Measurements from ENCODE around the gene SDE2.
"Not testable (repeated sequence)": the region's sequence is repeated elsewhere in the genome, so short reads cannot be mapped to it uniquely, and the experiment has no call there.

Gene SDE2

DNA sequence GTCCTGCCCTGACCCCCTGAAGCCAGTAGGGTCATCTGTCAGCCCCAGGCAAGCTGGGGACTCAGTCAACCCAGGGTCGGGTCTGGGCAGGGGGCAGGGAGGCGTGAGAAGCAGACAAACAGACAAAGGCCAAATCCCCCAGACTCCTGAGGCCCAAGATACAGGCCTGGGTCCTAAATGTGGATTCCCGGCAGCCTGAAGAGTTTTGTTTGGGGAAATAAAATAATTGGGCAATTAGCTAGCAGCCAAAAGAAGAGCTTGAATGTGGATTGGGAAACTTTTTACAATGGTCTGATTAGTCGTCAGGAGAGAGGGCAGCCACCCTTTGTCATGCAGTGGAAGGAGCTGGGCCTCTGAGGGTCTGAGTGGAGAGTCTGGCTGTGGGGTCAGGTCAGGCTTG is 53.6 kb downstream of the SDE2 start:
- no peak overlapping the region for H3K27ac ChIP-seq
- no peak for DNase-seq (ENCODE audit: low read depth, low spot score)

DNA sequence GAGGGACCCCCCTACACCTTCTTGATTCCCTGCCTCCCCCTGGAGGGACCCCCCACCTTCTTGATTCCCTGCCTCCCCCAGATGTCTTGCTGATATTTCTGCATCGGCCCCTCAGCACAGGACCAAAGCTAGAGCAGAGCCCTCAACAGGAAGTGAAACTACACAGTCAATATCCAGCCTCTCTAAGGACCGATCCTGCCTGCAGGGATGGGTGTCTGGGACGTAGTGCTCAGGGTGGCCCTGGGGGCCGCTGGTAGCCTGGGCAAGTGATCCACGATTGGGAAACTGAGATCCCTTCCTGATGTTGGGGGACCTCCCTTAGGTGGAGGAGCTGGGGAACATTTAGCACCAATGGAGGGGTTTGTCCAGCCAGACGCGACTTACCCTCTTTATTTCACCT is 54.2 kb downstream of the SDE2 start:
- H3K27ac ChIP-seq, result no peak overlapping the region
- DNase-seq (ENCODE audit: low read depth, low spot score), result no peak

DNA sequence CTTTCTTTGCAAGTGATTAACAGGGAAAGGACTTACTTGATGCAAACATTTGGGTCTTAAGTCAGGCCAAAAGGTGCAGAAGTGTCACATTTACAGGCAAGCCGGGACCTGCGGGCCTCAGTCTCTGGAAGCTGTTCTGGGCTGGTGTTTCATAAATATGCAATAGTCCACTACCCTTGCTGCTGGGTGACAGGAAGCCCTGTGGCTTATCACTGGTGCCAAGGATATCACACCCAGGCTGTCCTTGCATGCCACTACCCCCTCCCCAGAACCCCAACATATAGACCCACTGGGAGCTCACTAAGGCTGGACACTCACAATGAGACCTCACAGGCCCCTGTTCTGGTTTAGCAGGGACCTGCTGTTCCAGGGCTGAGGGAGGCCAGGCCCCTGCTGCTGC is 54.8 kb downstream of the SDE2 start:
- H3K27ac ChIP-seq, result no peak overlapping the region
- DNase-seq (ENCODE audit: low read depth, low spot score), result no peak

DNA sequence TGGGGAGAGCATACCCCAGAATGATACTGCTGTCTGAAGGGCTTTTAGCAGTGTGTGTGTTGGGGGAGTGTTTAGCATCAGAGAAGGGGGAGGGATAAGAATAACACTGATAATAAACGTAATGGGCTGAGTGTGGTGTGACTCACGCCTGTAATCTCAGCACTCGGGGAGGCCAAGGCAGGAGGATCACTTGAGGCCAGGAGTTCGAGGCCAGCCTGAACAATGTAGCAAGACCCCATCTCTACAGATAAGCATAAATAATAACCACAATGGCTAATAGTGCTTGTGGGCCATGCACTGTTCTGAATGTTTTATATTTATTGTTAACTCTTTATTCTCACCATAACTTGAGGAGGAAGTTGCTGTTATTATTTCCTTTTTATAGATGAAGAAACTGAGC is 55.6 kb downstream of the SDE2 start:
- no peak for DNase-seq (ENCODE audit: low read depth, low spot score)

DNA sequence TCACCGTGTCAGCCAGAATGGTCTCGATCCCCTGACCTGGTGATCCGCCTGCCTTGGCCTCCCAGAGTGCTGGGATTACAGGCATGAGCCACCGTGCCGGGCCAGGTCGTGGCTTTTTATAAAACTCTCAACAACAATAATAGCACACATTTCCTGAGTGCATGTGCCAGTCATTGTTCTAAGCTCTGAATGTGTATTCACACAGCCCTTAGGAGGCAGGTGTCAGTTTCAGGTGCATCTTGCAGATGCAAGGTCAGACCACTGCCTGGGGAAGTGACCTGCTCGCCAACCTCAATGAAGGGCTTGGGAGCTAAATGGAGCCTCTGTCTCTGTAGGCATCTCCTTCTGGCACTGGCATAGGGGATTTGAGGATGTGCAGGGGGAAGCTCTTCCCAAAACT is 56.6 kb downstream of the SDE2 start:
- no peak for DNase-seq (ENCODE audit: low read depth, low spot score)
- no peak overlapping the region for H3K27ac ChIP-seq

More for the DNA sequence above, 55.6 kb downstream of the SDE2 start:
- no peak overlapping the region for H3K27ac ChIP-seq

DNA sequence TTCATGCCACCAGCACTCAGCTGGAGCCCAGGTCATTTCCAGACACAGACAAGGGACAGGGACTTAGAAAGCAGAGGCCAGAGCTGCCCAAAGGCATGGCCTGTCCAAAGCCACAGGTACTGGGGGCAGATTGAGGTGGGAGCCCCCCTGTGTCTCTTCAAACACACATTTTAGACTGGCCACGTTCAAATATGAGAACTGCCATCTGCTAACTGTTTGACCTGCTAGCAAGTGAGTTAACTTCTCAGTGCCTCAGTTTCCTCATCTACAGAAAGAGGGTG is 57.3 kb downstream of the SDE2 start:
- DNase-seq (ENCODE audit: low read depth, low spot score), result no peak
- H3K27ac ChIP-seq, result no peak overlapping the region

DNA sequence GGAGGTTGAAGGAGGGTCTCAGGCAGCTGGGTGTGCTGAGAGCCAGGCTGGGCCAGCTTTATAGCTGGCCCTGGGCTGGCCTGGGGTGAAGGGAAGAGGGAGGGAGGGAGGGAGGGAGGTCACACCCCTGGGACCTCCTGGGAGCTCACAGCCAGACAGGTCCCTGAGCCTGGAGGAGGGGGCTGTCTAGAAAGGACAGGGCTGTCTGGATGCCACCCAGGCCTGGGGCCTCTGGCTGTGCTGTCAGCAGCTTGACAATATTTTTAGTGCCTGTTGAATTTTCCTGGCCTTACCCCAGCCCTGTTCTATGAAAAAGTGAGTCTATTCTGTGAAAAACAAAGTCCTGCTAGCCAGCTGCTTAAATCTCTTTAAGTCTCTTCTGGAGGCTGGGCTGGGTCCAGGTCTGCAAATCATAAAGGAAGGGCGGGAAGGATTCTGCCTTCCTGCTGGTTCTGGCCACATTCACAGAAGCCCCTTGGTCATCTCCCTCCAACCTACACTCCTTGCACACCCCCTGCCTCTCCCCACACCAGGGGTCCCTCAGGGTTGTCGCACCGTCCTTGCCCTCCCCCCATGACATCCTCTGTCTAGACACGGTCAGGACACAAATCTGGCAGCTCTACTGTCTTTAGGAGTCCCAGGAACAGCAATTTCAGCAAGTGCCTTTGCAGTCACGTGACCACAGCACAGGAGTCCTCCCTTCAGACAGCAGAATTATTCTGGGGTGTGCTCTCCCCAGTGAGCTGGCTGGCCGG is 57.8 kb downstream of the SDE2 start, which contains the start of gene LEFTY2:
TSS of gene LEFTY2 (minus strand) at position 34 of the 755 bp plus-strand sequence. CDS start 80 bp downstream, outside the sequence.
- no peak for DNase-seq (ENCODE audit: low read depth, low spot score)
- H3K27ac ChIP-seq, result no peak within 1 kb of the TSS

DNA sequence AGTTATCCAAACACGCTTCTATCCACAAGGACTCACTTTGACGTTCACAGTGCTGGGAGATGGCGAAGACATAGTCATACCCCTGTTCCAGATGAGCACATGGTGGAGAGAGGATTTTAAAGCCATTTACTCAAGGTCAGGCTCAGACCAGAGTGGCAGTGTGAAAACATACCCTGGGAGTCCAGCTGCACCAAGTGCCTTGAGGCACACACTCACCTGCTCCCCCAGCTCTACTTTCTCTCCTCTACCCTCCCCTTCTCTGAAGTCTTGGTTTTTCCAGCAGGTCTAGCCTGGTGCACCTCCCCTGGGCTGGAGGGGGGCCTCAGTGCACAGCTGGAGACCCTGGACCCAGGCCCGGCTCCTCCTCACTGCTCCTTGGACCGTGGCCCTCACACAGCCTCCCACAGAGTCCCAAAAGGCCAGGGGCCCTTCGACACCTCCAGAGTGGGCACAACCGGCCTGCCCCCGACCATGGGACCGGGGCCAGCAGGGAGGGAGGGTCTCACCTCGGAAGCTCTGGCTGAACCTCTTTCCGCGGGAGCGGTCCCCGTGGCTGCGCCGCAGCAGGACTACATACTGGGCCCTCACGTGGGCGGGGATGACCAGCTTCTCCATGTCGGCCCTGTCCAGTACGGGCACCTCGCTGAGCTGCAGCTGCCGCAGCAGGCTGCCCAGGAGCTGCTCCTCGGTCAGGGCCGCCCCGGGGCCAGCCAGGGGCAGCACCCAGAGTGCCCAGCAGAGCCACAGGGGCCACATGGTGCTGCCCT is 58.6 kb downstream of the SDE2 start:
- no peak overlapping the region for H3K27ac ChIP-seq
- no peak for DNase-seq (ENCODE audit: low read depth, low spot score)

DNA sequence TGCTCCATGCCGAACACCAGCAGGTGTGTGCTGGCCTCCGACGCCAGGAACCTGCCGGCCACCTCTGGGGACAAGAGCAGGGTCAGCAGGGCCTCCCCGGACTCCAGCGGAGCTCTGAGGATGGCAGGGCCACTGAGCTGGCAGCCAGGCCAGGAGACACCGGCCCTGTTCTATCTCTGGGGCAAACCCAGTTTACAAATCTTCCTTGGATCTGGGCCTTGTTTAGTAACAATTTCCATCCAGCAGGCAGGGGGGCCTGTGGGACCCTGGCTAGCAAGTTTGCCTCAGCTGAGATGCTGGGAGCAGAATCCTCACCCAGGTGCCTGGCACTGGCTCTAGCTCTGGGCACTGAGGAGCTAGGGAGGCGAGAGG is 59.2 kb downstream of the SDE2 start:
- H3K27ac ChIP-seq; DNase-seq (ENCODE audit: low read depth, low spot score): not testable (repeated sequence)

DNA sequence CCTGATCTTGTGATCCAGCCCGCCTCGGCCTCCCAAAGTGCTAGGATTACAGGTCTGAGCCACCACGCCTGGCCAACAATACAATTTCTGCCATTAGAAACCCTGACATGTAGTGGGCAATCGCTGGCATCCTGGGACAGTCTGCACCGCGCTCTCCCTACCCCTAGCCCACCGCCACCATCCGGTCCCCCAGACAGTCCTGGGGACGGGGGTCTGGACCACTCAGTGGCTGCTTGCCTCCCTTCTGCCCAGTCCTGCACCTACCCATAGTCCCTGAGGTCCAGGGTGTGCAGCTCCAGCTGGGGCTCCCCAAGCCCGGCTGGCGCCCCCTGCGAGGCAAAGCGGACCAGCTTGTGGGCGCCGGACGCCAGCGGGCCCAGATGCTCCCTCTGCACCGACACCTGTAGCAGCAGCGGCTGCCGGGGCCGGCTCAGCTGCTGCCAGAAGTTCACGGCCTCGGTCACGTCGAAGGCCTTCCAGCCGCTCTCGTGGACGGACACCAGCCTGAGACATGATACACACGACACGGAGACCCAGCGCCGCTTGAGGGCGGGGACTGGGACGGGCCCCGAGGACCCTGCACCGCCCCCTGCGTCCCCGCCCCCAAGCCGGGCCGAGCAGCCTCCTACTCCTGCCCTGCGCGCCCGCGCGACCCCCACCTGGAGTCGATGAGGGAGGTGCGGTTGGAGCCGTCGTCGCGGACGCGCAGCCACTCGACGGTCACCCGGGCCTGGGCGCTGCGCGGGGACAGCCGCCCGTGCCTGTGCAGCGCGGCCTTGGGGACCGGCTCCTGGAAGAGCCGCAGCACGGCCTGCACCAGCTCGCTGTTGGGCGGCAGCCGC is 59.8 kb downstream of the SDE2 start:
- H3K27ac ChIP-seq; DNase-seq (ENCODE audit: low read depth, low spot score): not testable (repeated sequence)

DNA sequence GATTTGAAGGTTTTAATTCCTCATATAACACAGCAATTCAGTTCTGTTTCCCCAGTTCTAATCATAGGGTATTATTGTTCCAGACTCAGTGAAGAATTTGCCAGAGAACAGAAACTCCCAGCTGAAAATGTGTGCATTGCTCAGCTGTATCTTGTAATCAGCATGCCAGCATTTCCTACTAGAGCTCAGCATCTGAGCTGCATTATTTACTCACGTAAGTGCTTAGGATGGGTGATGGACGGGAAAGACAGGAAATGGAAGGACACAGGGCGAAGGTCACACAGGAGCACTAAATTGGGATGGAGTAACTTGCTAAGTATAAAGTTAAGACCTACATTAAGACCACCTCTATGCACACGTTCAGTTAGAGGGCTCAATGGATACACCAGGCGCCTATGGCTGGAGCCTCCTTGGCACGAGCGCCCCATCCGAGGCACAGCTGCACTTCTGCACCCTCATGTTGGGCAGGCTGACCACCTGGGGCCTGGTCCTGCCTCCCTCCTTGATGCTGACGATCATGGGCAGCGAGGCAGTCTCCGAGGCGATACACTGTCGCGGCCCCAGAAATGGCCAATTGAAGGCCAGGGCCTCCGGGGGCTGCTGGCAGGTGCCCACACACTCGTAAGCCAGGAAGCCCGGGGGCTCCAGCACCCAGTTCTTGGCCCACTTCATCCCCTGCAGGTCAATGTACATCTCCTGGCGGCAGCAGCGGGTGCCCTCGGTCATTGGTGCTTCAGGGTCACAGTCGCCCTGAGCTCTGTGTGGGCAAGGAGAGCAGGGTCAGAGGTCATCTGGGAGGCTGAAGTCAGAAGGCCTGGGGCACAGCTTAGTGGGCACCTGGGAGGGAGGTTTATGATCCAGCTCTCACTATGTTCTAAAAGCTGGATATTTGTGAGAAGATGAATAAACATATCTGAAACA is 61.8 kb downstream of the SDE2 start:
- no peak for DNase-seq (ENCODE audit: low read depth, low spot score)

DNA sequence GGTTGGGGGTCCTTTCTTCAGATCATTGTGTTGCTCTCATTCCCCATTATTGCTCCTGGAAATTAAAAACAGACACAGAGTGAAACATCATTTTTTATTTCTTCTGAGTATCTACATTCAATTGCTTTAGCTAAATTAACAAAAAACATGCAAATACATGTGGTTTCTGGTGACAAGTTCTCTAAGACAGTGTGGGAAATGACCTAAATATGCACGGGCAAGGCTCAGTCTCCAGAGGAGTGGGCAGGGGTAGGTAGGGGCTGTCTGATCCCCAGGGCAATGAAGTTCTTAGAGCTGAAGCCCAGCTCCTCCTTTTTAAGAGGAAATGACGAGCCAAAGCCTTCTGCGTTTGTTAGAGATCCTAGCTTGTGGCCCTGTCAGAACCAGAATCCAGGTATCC is 62.6 kb downstream of the SDE2 start:
- DNase-seq (ENCODE audit: low read depth, low spot score), result no peak
- H3K27ac ChIP-seq, result no peak overlapping the region

More for the DNA sequence above, 61.8 kb downstream of the SDE2 start:
- no peak overlapping the region for H3K27ac ChIP-seq

DNA sequence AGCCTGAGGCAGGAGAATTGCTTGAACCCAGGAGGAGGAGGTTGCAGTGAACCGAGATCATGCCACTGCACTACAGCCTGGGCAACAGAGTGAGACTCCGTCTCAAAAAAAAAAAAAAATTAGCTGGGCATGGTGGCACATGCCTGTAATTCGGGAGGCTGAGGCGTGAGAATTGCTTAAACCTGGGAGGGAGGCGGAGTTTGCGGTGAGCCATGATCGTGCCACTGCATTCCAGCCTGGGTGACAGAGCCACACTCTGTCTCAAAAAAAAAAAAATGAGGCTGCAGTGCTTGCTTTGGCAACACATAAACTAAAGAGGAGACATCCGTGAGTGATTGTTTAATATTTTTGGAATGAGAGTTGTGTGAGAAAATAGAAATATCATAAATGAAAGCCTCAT is 63.1 kb downstream of the SDE2 start:
- DNase-seq (ENCODE audit: low read depth, low spot score), result peak; percentile 27
- not testable (repeated sequence) for H3K27ac ChIP-seq

DNA sequence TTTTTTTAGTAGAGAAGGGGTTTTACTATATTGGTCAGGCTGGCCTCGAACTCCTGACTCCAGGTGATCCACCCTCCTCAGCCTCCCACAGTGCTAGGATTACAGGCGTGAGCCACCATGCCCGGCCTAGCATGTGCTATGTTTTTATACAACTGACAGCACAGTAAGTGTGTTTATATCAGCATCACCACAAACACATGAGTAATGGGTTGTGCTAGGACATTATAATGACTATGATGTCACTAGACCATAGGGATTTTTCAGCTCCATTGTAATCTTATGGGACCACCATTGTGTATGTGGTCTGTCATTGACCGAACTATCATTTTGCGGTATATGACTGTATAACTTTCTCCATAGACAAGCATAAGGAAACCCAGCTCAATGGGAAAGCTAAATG is 64.4 kb downstream of the SDE2 start:
- no peak overlapping the region for H3K27ac ChIP-seq
- DNase-seq (ENCODE audit: low read depth, low spot score), result no peak

DNA sequence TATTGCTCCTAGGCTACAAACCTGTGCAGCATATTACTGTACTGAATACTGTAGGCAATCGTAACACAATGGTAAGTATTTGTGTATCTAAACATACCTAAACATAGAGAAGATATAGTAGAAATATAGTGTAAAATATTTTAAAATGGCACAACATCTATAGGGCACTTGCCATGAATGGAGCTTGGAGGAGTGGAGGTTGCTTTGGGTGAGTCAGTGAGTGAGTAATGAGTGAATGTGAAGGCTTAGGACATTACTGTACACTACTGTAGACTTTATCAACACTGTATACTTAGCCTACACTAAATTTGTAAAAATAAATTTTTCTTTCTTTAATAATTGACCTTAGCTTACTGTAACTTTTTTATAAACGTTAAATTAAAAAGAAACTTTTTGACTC is 66.1 kb downstream of the SDE2 start:
- DNase-seq (ENCODE audit: low read depth, low spot score), result peak; percentile 26
- no peak overlapping the region for H3K27ac ChIP-seq
